Motor neuron (in vitro differentiated cells): Measurements from ENCODE around the gene ACOT7. TPM values are rescaled to one million over a fixed set of nuclear protein-coding genes. Genes with fewer than 3 reads are reported as not detected.

ENCODE experiments used
- ATAC-seq, 8 experiments: fragments of 200-7000 bp; cut with Tn5 transposase; replicated peaks in 6 of 8; 2 replicates each; pipeline ENCODE4 v1.8.0; 2021; ENCODE audit warnings: mild to moderate bottlenecking in 8 of 8, moderate library complexity in 8 of 8
- H3K27ac ChIP-seq, 2 donors: fragments of 250-450 bp; sonication (Bioruptor Pico); 2 replicates each; pipeline ENCODE4 v1.9.0; 2021; ENCODE audit warnings: antibody characterized with exemption in 2 of 2, mild to moderate bottlenecking in 2 of 2, moderate library complexity in 1 of 2
- H3K4me1 ChIP-seq, 2 donors: fragments of 250-450 bp; sonication (Bioruptor Pico); replicated peaks in 1 of 2; 2 replicates each; pipeline ENCODE4 v1.6.1; 2021; ENCODE audit warnings: antibody characterized with exemption in 2 of 2, mild to moderate bottlenecking in 2 of 2, moderate library complexity in 1 of 2
- H3K4me3 ChIP-seq, 5 donors: fragments of 250-450 bp; sonication (Bioruptor Pico); 2 replicates each; pipeline ENCODE4 v1.9.0; 2021; ENCODE audit warnings: antibody characterized with exemption in 5 of 5, mild to moderate bottlenecking in 5 of 5, moderate library complexity in 4 of 5
- WGBS, 10 experiments: fragments of 450-650 bp; shearing (Covaris generic); methylation state at CpG; one replicate each; pipeline ENCODE4 v1.0.0; 2022; 5-methylcytosine and 5-hydroxymethylcytosine counted together
- in situ Hi-C, 9 experiments: fragments of 400-800 bp; cut with MboI; loops; one replicate each; pipeline ENCODE4 v1.15.0; 2021; ENCODE audit warnings: low sequenced_read_pairs in 9 of 9, low pct_unique_long_range_greater_than_20kb in 2 of 9; ENCODE audit not compliant: unreplicated experiment in 9 of 9
- total RNA-seq, 8 experiments: library from RNA; unstranded; fragments of 300-600 nt; gene quantifications; 2 replicates each; pipeline versions ENCODE4 v1.2.3 to v1.2.4, GENCODE V29; 2022

ACOT7 gene
- total RNA-seq, 8 experiments from 2014 or later: 6.9 to 127 (median 80.5) TPM

GRCh38 chr1:6268415-6268814 is 125.2 kb downstream of the ACOT7 start:
- in situ Hi-C loops: no loop called here
- 40 to 90% (median 63%) methylated on average over 1 to 11 of the region's 21 CpGs; no CpG with 5 or more reads in 4 of the 10 experiments for WGBS, 10 experiments
- ATAC-seq: no peak
- no peak overlapping the region for H3K4me3 ChIP-seq
- peaks cover 68% of the 10 kb centered on the region in 2 donors for H3K4me1 ChIP-seq
- peak overlapping the region in 1 of 2 donors; percentile 77 for H3K27ac ChIP-seq

GRCh38 chr1:6267686-6268322 is 125.8 kb downstream of the ACOT7 start:
- H3K27ac ChIP-seq: no peak overlapping the region
- in situ Hi-C loops: no loop called here
- WGBS, 10 experiments: 23 to 80% (median 69%) methylated on average over 1 to 9 of the region's 12 CpGs; no CpG with 5 or more reads in 1 of the 10 experiments
- ATAC-seq: no peak
- peaks cover 62% of the 10 kb centered on the region in 2 donors for H3K4me1 ChIP-seq
- no peak overlapping the region for H3K4me3 ChIP-seq

- Histone ChIP-seq H3K4me1 (peaks cover 59 to 60% of the 10 kb centered on the region in 2 donors), H3K27ac (no peak overlapping the region), H3K4me3 (no peak overlapping the region)
- 61 to 88% (median 71%) methylated on average over 3 to 9 of the region's 11 CpGs; no CpG with 5 or more reads in 6 of the 10 experiments for WGBS, 10 experiments
- ATAC-seq: no peak
- in situ Hi-C loops: no loop called here
These were observed 126.9 kb downstream of the ACOT7 start for GRCh38 chr1:6266641-6267040.

GRCh38 chr1:6265151-6265550 is 128.4 kb downstream of the ACOT7 start:
- WGBS, 10 experiments: 56 to 100% (median 81%) methylated on average over 1 to 7 of the region's 15 CpGs; no CpG with 5 or more reads in 4 of the 10 experiments

GRCh38 chr1:6263716-6264115 is 129.9 kb downstream of the ACOT7 start:
- Histone ChIP-seq H3K4me3 (no peak overlapping the region), H3K4me1 (peaks cover 41 to 43% of the 10 kb centered on the region in 2 donors), H3K27ac (no peak overlapping the region)
- in situ Hi-C loops: no loop called here
- 0 to 100% (median 98%) methylated on average over 1 to 3 of the region's 7 CpGs; no CpG with 5 or more reads in 6 of the 10 experiments for WGBS, 10 experiments
- peak in 2 of 8 experiments; percentile 11 to 36 for ATAC-seq

More at GRCh38 chr1:6265151-6265550, 128.4 kb downstream of the ACOT7 start:
- in situ Hi-C loops: no loop called here
- no peak overlapping the region for H3K4me3 ChIP-seq
- no peak for ATAC-seq
- H3K4me1 ChIP-seq: peaks cover 50 to 51% of the 10 kb centered on the region in 2 donors
- H3K27ac ChIP-seq: no peak overlapping the region

- Histone ChIP-seq H3K4me1 (peaks cover 32 to 34% of the 10 kb centered on the region in 2 donors), H3K27ac (peak overlapping the region in 1 of 2 donors; percentile 64), H3K4me3 (no peak overlapping the region)
- in situ Hi-C loops: no loop called here
- ATAC-seq: no peak
- 50 to 90% (median 84%) methylated on average over 1 to 10 of the region's 25 CpGs; no CpG with 5 or more reads in 5 of the 10 experiments for WGBS, 10 experiments
These were observed 130.8 kb downstream of the ACOT7 start for GRCh38 chr1:6262555-6263420.

GRCh38 chr1:6261615-6261995 is 132.0 kb downstream of the ACOT7 start:
- Histone ChIP-seq H3K4me3 (peak overlapping the region; percentile 57 to 88 (median 66)), H3K4me1 (peaks cover 28 to 30% of the 10 kb centered on the region in 2 donors), H3K27ac (peak overlapping the region; percentile 65 to 73)
- in situ Hi-C loops: no loop called here
- 57% methylated on average over 1 of the region's 15 CpGs; no CpG with 5 or more reads in 9 of the 10 experiments for WGBS, 10 experiments
- ATAC-seq: peak in 5 of 8 experiments; percentile 57 to 66 (median 65)

- peak within 1 kb of the TSS; percentile 57 to 88 (median 66) for H3K4me3 ChIP-seq
- 0% methylated on average over 1 of the region's 78 CpGs; no CpG with 5 or more reads in 8 of the 10 experiments for WGBS, 10 experiments
- peaks cover 25 to 30% of the 10 kb centered on the region in 2 donors for H3K4me1 ChIP-seq
- ATAC-seq: peak; percentile 27 to 65 (median 52)
- peak within 1 kb of the TSS; percentile 65 to 73 for H3K27ac ChIP-seq
- in situ Hi-C loops: no loop called here
These were observed 132.5 kb downstream of the ACOT7 start, which contains the start of gene GPR153 for GRCh38 chr1:6260961-6261614. Gene GPR153, minus strand, starts transcription at chr1:6261098. Its CDS starts 6,193 bp downstream, at chr1:6254905.

- H3K4me1 ChIP-seq: peaks cover 25 to 30% of the 10 kb centered on the region in 2 donors
- WGBS, 10 experiments: 20% methylated on average over 1 of the region's 61 CpGs; no CpG with 5 or more reads in 9 of the 10 experiments
- in situ Hi-C loops: no loop called here
- H3K4me3 ChIP-seq: peak overlapping the region; percentile 57 to 88 (median 66)
- peak overlapping the region; percentile 65 to 73 for H3K27ac ChIP-seq
- peak; percentile 6 to 49 (median 33) for ATAC-seq
These were observed 133.1 kb downstream of the ACOT7 start for GRCh38 chr1:6260433-6260934.

GRCh38 chr1:6259491-6260362 is 133.8 kb downstream of the ACOT7 start:
- ATAC-seq: peak; percentile 34 to 76 (median 53)

GRCh38 chr1:6258675-6259074 is 134.9 kb downstream of the ACOT7 start:
- in situ Hi-C loops: loop anchor here in 1 of 9 experiments (10.0 kb wide), 1 partner anchor 86 kb away; no protein-coding TSS in a partner anchor
- Histone ChIP-seq H3K4me3 (no peak overlapping the region), H3K27ac (no peak overlapping the region), H3K4me1 (peaks cover 20 to 22% of the 10 kb centered on the region in 2 donors)
- WGBS, 10 experiments: 81 to 100% (median 91%) methylated on average over 2 to 6 of the region's 10 CpGs; no CpG with 5 or more reads in 6 of the 10 experiments
- no peak for ATAC-seq

More at GRCh38 chr1:6259491-6260362, 133.8 kb downstream of the ACOT7 start:
- WGBS, 10 experiments: 0 to 57% (median 33%) methylated on average over 1 to 9 of the region's 46 CpGs; no CpG with 5 or more reads in 3 of the 10 experiments
- Histone ChIP-seq H3K4me1 (peaks cover 25 to 29% of the 10 kb centered on the region in 2 donors), H3K27ac (no peak overlapping the region), H3K4me3 (peak overlapping the region; percentile 57 to 88 (median 66))
- in situ Hi-C loops: loop anchor here in 1 of 9 experiments (10.0 kb wide), 1 partner anchor 85 kb away; no protein-coding TSS in a partner anchor
